ENCODE data around the gene SUMF1.

SUMF1 gene

GRCh38 chr3:4411236-4411635 is 55.8 kb downstream of the SUMF1 start:
- DNase-seq, result no peak

GRCh38 chr3:4410606-4411005 is 56.5 kb downstream of the SUMF1 start:
- DNase-seq, result no peak

- DNase-seq, result peak; percentile 29
Observed at GRCh38 chr3:4409971-4410573, 57.0 kb downstream of the SUMF1 start.

GRCh38 chr3:4409415-4409814 is 57.7 kb downstream of the SUMF1 start:
- peak; percentile 82 for DNase-seq

- DNase-seq, result peak; percentile 40
Observed at GRCh38 chr3:4408958-4409357, 58.1 kb downstream of the SUMF1 start.

- no peak for DNase-seq
Observed at GRCh38 chr3:4407941-4408340, 59.1 kb downstream of the SUMF1 start.

- peak; percentile 60 for DNase-seq
Observed at GRCh38 chr3:4406746-4407568, 60.1 kb downstream of the SUMF1 start.

GRCh38 chr3:4404881-4405280 is 62.2 kb downstream of the SUMF1 start:
- DNase-seq, result no peak

GRCh38 chr3:4401441-4401840 is 65.6 kb downstream of the SUMF1 start:
- no peak for DNase-seq

GRCh38 chr3:4399476-4399875 is 67.6 kb downstream of the SUMF1 start:
- no peak for DNase-seq

- no peak for DNase-seq
Observed at GRCh38 chr3:4398941-4399245, 68.2 kb downstream of the SUMF1 start.

GRCh38 chr3:4398120-4398940 is 68.7 kb downstream of the SUMF1 start:
- no peak for DNase-seq

GRCh38 chr3:4397466-4397865 is 69.6 kb downstream of the SUMF1 start:
- no peak for DNase-seq

GRCh38 chr3:4396542-4396941 is 70.5 kb downstream of the SUMF1 start:
- DNase-seq, result no peak

GRCh38 chr3:4396006-4396405 is 71.1 kb downstream of the SUMF1 start:
- DNase-seq, result no peak

GRCh38 chr3:4395448-4395847 is 71.6 kb downstream of the SUMF1 start:
- DNase-seq, result no peak

- DNase-seq, result no peak
Observed at GRCh38 chr3:4394567-4394966, 72.5 kb downstream of the SUMF1 start.

- DNase-seq, result peak; percentile 73
Observed at GRCh38 chr3:4394048-4394447, 73.0 kb downstream of the SUMF1 start.

GRCh38 chr3:4392992-4393391 is 74.1 kb downstream of the SUMF1 start:
- no peak for DNase-seq

- no peak for DNase-seq
Observed at GRCh38 chr3:4387210-4388204, 79.6 kb downstream of the SUMF1 start.

- DNase-seq, result no peak
Observed at GRCh38 chr3:4385201-4385600, 81.9 kb downstream of the SUMF1 start.

GRCh38 chr3:4380013-4380412 is 87.1 kb downstream of the SUMF1 start:
- no peak for DNase-seq

- DNase-seq, result no peak
Observed at GRCh38 chr3:4376499-4376898, 90.6 kb downstream of the SUMF1 start.
